GM19035 (cell line): ENCODE data around the gene LZTS3.

Source experiments
- ATAC-seq: cut with Tn5 transposase; IDR thresholded peaks from one replicate; pipeline ENCODE4 v1.9.1; 2021; ENCODE audit not compliant: unreplicated experiment

The LZTS3 gene

GRCh38 chr20:3115190-3116107, 57.9 kb downstream of the LZTS3 start:
- no peak for ATAC-seq
